SU-DHL-6 (cell line): ENCODE results near the gene AP2M1.
A peak's percentile ranks its signal among the peaks of the same experiment; 100 is the strongest.

Source experiments
- H2AFZ ChIP-seq: fragments of 200-600 bp; sonication (generic); 2 replicates; pipeline ENCODE4 v1.6.1; 2014; ENCODE audit warnings: low read depth, mild to moderate bottlenecking, moderate library complexity, mixed read lengths, antibody characterized with exemption, low read length; ENCODE audit not compliant: severe bottlenecking
- H3F3A ChIP-seq: fragments of 200-600 bp; shearing (Covaris generic); 2 replicates; pipeline ENCODE4 v1.6.0; 2016; ENCODE audit warnings: antibody characterized with exemption, mild to moderate bottlenecking; ENCODE audit not compliant: insufficient read depth
- H3K27ac ChIP-seq: fragments of 200-600 bp; sonication (generic); 2 replicates; pipeline ENCODE4 v1.5.1; 2016; ENCODE audit warnings: low read depth, mild to moderate bottlenecking, low read length, moderate library complexity, mixed read lengths
- H3K27me3 ChIP-seq: fragments of 200-600 bp; sonication (generic), shearing (Covaris generic); 2 replicates; pipeline ENCODE4 v1.6.0; 2014; ENCODE audit warnings: mild to moderate bottlenecking, low read length
- H3K36me3 ChIP-seq: fragments of 200-600 bp; sonication (generic); 2 replicates; pipeline ENCODE4 v1.6.1; 2014; ENCODE audit warnings: mild to moderate bottlenecking, low read length, mixed read lengths
- H3K4me2 ChIP-seq: fragments of 300-600, 200-600 bp; shearing (Covaris generic), sonication (generic); 2 replicates; pipeline ENCODE4 v1.6.0; 2014; ENCODE audit warnings: low read length, low read depth, mild to moderate bottlenecking; ENCODE audit not compliant: poor library complexity, severe bottlenecking
- H3K4me3 ChIP-seq: fragments of 200-600 bp; sonication (generic); 2 replicates; pipeline ENCODE4 v1.5.1; 2014; ENCODE audit warnings: antibody characterized with exemption, low read length, mild to moderate bottlenecking, mixed read lengths; ENCODE audit not compliant: insufficient read depth, poor library complexity, severe bottlenecking
- H3K79me2 ChIP-seq: fragments of 200-600 bp; sonication (generic); 2 replicates; pipeline ENCODE4 v1.6.1; 2014; ENCODE audit warnings: mild to moderate bottlenecking, low read length, moderate library complexity; ENCODE audit not compliant: insufficient read depth
- H3K9ac ChIP-seq: fragments of 200-600 bp; sonication (generic); 2 replicates; pipeline ENCODE4 v1.7.0; 2014; ENCODE audit warnings: mild to moderate bottlenecking, low read length
- H3K9me2 ChIP-seq: fragments of 200-600 bp; sonication (generic); replicated peaks from 2 replicates; pipeline ENCODE4 v1.6.1; 2014; ENCODE audit warnings: low read length; ENCODE audit not compliant: insufficient read depth
- H3K9me3 ChIP-seq: fragments of 200-600 bp; sonication (generic); 2 replicates; pipeline ENCODE4 v1.6.1; 2014; ENCODE audit warnings: low read length, mixed read lengths; ENCODE audit not compliant: insufficient read depth
- H4K20me1 ChIP-seq: fragments of 200-600 bp; sonication (generic); 2 replicates; pipeline ENCODE4 v1.6.1; 2014; ENCODE audit warnings: low read depth, mild to moderate bottlenecking, antibody characterized with exemption, low read length, moderate library complexity, mixed read lengths
- EZH2phosphoT487 ChIP-seq: fragments of 200-600 bp; sonication (generic), shearing (Covaris generic); conservative IDR thresholded peaks from 2 replicates; pipeline ENCODE4 v1.6.1; 2018; ENCODE audit warnings: mild to moderate bottlenecking, antibody characterized with exemption, low read length, moderate library complexity, mixed read lengths
- TF ChIP-seq, protein P1 (sequence below): fragments of 200-600 bp; sonication (generic); IDR thresholded peaks from one replicate; pipeline ENCODE4 v1.5.1; 2017; ENCODE audit warnings: antibody characterized with exemption, mild to moderate bottlenecking, low read length, moderate library complexity; ENCODE audit not compliant: insufficient read depth, poor library complexity, severe bottlenecking

AP2M1 gene

DNA sequence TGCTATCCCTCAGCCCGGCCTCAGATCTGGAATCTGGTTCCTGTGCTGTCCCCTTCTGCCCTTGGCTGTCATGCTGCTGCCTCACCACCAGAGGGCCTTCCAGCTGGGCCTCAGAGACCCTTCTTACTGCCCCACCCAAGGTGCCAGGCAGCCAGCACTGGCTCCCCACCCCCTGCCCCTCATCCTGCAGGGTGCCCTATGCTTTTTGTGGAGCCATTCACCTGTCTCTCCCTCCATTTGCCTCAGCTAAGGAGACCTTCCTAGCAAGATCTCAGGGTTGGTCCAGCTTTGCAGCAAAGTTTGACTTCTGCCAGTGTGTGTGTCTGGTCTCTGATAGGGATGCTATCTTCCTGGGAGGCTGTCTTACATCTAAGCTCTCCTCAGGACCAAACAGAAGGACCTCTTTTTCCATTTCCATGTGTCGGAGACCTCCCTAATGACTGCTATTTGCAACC, 52.9 kb downstream of the AP2M1 start:
- Histone ChIP-seq H3K27me3 (no peaks in the 10 kb centered on the region), H3K4me3 (no peak overlapping the region), H4K20me1 (no peaks in the 10 kb centered on the region), H3K27ac (no peak overlapping the region), H3K9me3 (no peaks in the 10 kb centered on the region), H3F3A (no peaks in the 10 kb centered on the region), H3K79me2 (no peaks in the 10 kb centered on the region), H2AFZ (no peak overlapping the region), H3K9me2 (no peaks in the 10 kb centered on the region), H3K36me3 (no peaks in the 10 kb centered on the region), H3K9ac (no peak overlapping the region), H3K4me2 (no peak overlapping the region)
- TF ChIP-seq, protein P1, sequence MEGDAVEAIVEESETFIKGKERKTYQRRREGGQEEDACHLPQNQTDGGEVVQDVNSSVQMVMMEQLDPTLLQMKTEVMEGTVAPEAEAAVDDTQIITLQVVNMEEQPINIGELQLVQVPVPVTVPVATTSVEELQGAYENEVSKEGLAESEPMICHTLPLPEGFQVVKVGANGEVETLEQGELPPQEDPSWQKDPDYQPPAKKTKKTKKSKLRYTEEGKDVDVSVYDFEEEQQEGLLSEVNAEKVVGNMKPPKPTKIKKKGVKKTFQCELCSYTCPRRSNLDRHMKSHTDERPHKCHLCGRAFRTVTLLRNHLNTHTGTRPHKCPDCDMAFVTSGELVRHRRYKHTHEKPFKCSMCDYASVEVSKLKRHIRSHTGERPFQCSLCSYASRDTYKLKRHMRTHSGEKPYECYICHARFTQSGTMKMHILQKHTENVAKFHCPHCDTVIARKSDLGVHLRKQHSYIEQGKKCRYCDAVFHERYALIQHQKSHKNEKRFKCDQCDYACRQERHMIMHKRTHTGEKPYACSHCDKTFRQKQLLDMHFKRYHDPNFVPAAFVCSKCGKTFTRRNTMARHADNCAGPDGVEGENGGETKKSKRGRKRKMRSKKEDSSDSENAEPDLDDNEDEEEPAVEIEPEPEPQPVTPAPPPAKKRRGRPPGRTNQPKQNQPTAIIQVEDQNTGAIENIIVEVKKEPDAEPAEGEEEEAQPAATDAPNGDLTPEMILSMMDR = peak; percentile 89
- no peak for TF ChIP-seq EZH2phosphoT487

DNA sequence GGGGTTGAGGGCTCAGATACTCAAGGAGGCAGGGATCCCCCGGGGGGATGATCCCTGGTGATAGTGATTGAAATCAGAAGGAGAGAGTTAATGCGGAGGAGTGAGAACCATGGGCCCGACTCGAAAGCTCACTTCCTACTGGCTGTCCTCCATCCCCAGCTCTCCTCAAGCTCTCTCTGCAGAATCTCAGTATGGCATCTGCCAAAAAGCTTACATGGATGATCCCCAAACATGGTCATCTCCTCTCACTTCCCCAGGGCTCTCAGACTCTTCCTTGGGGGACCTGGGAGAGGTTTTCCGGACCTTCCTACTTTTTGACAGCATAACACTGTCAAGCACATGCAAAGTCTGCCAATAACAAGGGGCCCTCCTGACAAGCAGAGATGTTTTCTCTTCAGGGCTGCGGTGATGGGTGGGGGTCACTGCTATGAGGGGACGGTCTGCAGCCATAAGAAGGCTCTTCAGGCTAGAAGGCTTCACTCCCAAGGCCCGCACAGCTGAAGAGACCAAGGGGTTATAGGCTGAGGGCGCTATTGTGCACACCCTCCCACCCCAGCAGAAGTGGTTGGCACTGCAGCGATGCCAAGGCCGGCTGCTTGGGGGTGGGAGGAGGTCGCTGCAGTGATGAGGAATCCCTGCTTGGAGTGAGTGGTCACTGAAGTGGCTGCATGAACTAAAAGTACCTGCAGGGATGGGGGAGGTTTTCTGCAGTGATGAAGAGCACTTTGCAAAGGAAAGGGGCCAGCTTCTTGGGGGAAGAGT, 53.9 kb downstream of the AP2M1 start:
- H3K27ac ChIP-seq = no peak overlapping the region
- H4K20me1 ChIP-seq = no peaks in the 10 kb centered on the region
- H3K79me2 ChIP-seq = no peaks in the 10 kb centered on the region
- H3K9ac ChIP-seq = peak overlapping the region; percentile 47; the same call in 1 of the 2 replicates
- peak overlapping the region; percentile 69 for H3K4me2 ChIP-seq
- no peaks in the 10 kb centered on the region for H3K27me3 ChIP-seq
- no peak overlapping the region for H2AFZ ChIP-seq
- H3F3A ChIP-seq = no peaks in the 10 kb centered on the region
- no peaks in the 10 kb centered on the region for H3K9me3 ChIP-seq
- H3K4me3 ChIP-seq = peak overlapping the region; percentile 58
- no peaks in the 10 kb centered on the region for H3K9me2 ChIP-seq
- TF ChIP-seq EZH2phosphoT487 = no peak
- TF ChIP-seq, protein P1 = no peak
- no peaks in the 10 kb centered on the region for H3K36me3 ChIP-seq

DNA sequence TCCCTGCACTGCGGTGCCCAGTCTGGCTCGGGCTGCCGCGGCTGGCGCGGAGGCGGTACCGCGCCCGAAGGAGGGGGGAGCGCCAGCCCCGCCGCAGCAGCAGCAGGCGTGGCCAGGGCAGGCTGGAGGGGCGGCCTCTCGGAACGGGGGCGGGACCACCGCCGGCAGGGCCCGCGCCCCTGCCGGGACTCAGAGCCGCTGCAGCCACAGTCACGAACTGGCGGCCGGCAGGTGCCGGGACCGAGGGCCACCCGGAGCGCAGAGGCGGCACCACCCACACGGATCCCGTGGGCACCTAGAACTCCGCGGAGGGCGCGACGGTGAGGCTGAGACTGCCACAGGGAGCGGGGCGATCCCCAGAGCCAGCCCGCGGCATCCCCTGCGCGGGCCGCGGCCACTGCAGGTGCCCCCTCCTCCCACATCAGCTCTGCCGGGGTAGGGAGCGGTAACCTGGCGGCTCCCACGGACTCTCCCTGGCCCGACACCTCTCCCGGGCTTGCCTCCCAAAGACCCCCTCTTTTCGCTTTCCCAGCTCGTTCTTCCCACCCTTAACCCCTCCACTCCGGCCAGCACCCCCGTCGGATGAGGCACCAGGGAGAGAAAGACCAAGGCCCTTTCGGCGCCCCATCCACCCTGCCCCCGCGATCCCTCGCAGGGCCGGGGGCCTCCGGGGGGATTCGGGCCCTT, 54.9 kb downstream of the AP2M1 start, which contains the start of gene VWA5B2:
Gene VWA5B2, plus strand, starts transcription at position 192 of the 687 bp plus-strand sequence. CDS start 944 bp downstream, outside the sequence.
- Histone ChIP-seq H2AFZ (peak within 1 kb of the TSS; percentile 90), H3K27ac (no peak within 1 kb of the TSS), H3K9ac (peak within 1 kb of the TSS; percentile 47; the same call in 1 of the 2 replicates)

More for the DNA sequence above, 54.9 kb downstream of the AP2M1 start, which contains the start of gene VWA5B2:
- Histone ChIP-seq H3K9me2 (no peaks in the 10 kb centered on the region), H3K4me2 (peak within 1 kb of the TSS; percentile 69), H3K79me2 (no peaks in the 10 kb centered on the region), H3K9me3 (no peaks in the 10 kb centered on the region), H3K27me3 (no peaks in the 10 kb centered on the region), H3K36me3 (no peaks in the 10 kb centered on the region), H3F3A (no peaks in the 10 kb centered on the region), H4K20me1 (no peaks in the 10 kb centered on the region), H3K4me3 (peak within 1 kb of the TSS; percentile 58)
- TF ChIP-seq EZH2phosphoT487 = no peak
